PC-3 (cell line): ENCODE data around the gene TTBK2. TPM values are rescaled to one million over a fixed set of nuclear protein-coding genes. Genes with fewer than 3 reads are reported as not detected.

Experiments
- ATAC-seq: fragments of 200-7000 bp; cut with Tn5 transposase; 2 replicates; pipeline ENCODE4 v1.9.1; 2020; ENCODE audit warnings: mild to moderate bottlenecking, moderate library complexity
- BruUV-seq: library from RNA; stranded (reverse); fragments of 400-500 nt; replicated peaks from 2 replicates; lab custom pipeline; 2021; lab: Mats Ljungman, UMichigan
- CTCF ChIA-PET: fragments of 300-600 bp; sonication (Branson Sonifier 250); formaldehyde crosslinking; loops from one replicate; lab custom pipeline; 2022; ENCODE audit warnings: antibody characterized with exemption; lab: Charles Lee
- POLR2A ChIA-PET: fragments of 300-600 bp; sonication (Branson Sonifier 250); formaldehyde crosslinking; loops from one replicate; lab custom pipeline; 2022; ENCODE audit warnings: antibody characterized with exemption; ENCODE audit not compliant: unreplicated experiment; lab: Charles Lee
- DNase-seq: peaks from one replicate; pipeline ENCODE4 v3.0.0-alpha.2; 2015
- H2AFZ ChIP-seq: fragments of 300-600 bp; sonication (generic); 2 replicates; pipeline ENCODE4 v1.6.0; 2016; ENCODE audit warnings: antibody characterized with exemption, low read length
- H3F3A ChIP-seq: fragments of 300-600 bp; sonication (generic); one replicate; pipeline ENCODE4 v1.6.0; 2017; ENCODE audit warnings: antibody characterized with exemption, low read length, control low read depth, mild to moderate bottlenecking; ENCODE audit not compliant: unreplicated experiment
- H3K27ac ChIP-seq: fragments of 300-600 bp; sonication (generic); 2 replicates; pipeline ENCODE4 v1.5.1; 2016; ENCODE audit warnings: mild to moderate bottlenecking, low read length
- H3K27me3 ChIP-seq: fragments of 300-600 bp; sonication (generic); 2 replicates; pipeline ENCODE4 v1.6.1; 2016; ENCODE audit warnings: low read length, mixed read lengths
- H3K36me3 ChIP-seq: fragments of 300-600 bp; sonication (generic); 2 replicates; pipeline ENCODE4 v1.6.1; 2016; ENCODE audit warnings: low read depth, mixed run types, low read length, mixed read lengths
- H3K4me1 ChIP-seq: fragments of 300-600 bp; sonication (generic); 2 replicates; pipeline ENCODE4 v1.5.1; 2016; ENCODE audit warnings: low read length; ENCODE audit not compliant: insufficient read depth
- H3K4me2 ChIP-seq: fragments of 300-600 bp; sonication (generic); 2 replicates; pipeline ENCODE4 v1.6.0; 2016; ENCODE audit warnings: low read length
- H3K4me3 ChIP-seq: fragments of 300-600 bp; sonication (generic); 2 replicates; pipeline ENCODE4 v1.5.1; 2016; ENCODE audit warnings: mild to moderate bottlenecking, low read length, mixed read lengths
- H3K79me2 ChIP-seq: fragments of 300-600 bp; sonication (generic); 2 replicates; pipeline ENCODE4 v1.6.1; 2017; ENCODE audit warnings: low read length, mixed read lengths
- H3K9ac ChIP-seq: fragments of 300-600 bp; sonication (generic); 2 replicates; pipeline ENCODE4 v1.6.0; 2016; ENCODE audit warnings: mild to moderate bottlenecking, low read length
- H3K9me2 ChIP-seq: fragments of 300-600 bp; sonication (generic); replicated peaks from 2 replicates; pipeline ENCODE4 v1.6.1; 2016; ENCODE audit warnings: mixed run types, low read length, mixed read lengths
- H3K9me3 ChIP-seq: fragments of 300-600 bp; sonication (generic); 2 replicates; pipeline ENCODE4 v1.6.1; 2016; ENCODE audit warnings: low read length, mixed read lengths
- H4K20me1 ChIP-seq: fragments of 300-600 bp; sonication (generic); 2 replicates; pipeline ENCODE4 v1.6.1; 2016; ENCODE audit warnings: low read length, mixed read lengths
- EZH2 ChIP-seq: fragments of 300-600 bp; sonication (generic); IDR thresholded peaks from one replicate; pipeline ENCODE4 v1.6.1; 2017; ENCODE audit warnings: antibody characterized with exemption, mild to moderate bottlenecking, low read length; ENCODE audit not compliant: unreplicated experiment
- EZH2phosphoT487 ChIP-seq: fragments of 300-600 bp; sonication (generic); IDR thresholded peaks from 2 replicates; pipeline ENCODE4 v1.6.1; 2018; ENCODE audit warnings: mild to moderate bottlenecking, antibody characterized with exemption, low read length, borderline replicate concordance
- intact Hi-C: fragments of 100-400 bp; cut with micrococcal nuclease; formaldehyde crosslinking; loops from 2 replicates; pipeline ENCODE4 v1.9.0; 2023
- total RNA-seq: library from RNA; depleted of rRNA; stranded (reverse); fragments of >200 nt; gene quantifications from 2 replicates; pipeline ENCODE4 v1.2.3, GENCODE V29; 2014
- TF ChIP-seq, protein P1 (sequence below): fragments of 300-600 bp; sonication (generic); conservative IDR thresholded peaks from 2 replicates; pipeline ENCODE4 v1.5.1; 2017; ENCODE audit warnings: antibody characterized with exemption, low read depth, mild to moderate bottlenecking, low read length

The TTBK2 gene
- total RNA-seq, 1 experiment from 2014 or later, result 3.5 TPM

- no peaks in the 10 kb centered on the region for H3K4me1 ChIP-seq
- H3K4me3 ChIP-seq, result no peak overlapping the region
- CTCF ChIA-PET, result no interaction called here
- DNase-seq (no peak), ATAC-seq (no peak)
- no peaks in the 10 kb centered on the region for H3K36me3 ChIP-seq
- no peaks in the 10 kb centered on the region for H3K9me2 ChIP-seq
- no peak overlapping the region for H3K9ac ChIP-seq
- TF ChIP-seq, protein P1, sequence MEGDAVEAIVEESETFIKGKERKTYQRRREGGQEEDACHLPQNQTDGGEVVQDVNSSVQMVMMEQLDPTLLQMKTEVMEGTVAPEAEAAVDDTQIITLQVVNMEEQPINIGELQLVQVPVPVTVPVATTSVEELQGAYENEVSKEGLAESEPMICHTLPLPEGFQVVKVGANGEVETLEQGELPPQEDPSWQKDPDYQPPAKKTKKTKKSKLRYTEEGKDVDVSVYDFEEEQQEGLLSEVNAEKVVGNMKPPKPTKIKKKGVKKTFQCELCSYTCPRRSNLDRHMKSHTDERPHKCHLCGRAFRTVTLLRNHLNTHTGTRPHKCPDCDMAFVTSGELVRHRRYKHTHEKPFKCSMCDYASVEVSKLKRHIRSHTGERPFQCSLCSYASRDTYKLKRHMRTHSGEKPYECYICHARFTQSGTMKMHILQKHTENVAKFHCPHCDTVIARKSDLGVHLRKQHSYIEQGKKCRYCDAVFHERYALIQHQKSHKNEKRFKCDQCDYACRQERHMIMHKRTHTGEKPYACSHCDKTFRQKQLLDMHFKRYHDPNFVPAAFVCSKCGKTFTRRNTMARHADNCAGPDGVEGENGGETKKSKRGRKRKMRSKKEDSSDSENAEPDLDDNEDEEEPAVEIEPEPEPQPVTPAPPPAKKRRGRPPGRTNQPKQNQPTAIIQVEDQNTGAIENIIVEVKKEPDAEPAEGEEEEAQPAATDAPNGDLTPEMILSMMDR, result no peak
- no peak for TF ChIP-seq EZH2
- no peak for TF ChIP-seq EZH2phosphoT487
- H3K4me2 ChIP-seq, result no peak overlapping the region
- no peaks in the 10 kb centered on the region for H3K79me2 ChIP-seq
- H3K27ac ChIP-seq, result no peak overlapping the region
- no peaks in the 10 kb centered on the region for H4K20me1 ChIP-seq
- H3K27me3 ChIP-seq, result no peaks in the 10 kb centered on the region
- no TSS peak for BruUV-seq
- intact Hi-C loops, result no loop called here
- no peak overlapping the region for H2AFZ ChIP-seq
- no peaks in the 10 kb centered on the region for H3K9me3 ChIP-seq
- POLR2A ChIA-PET, result no interaction called here
- no peaks in the 10 kb centered on the region for H3F3A ChIP-seq
Observed at GRCh38 chr15:42868683-42869082, 51.9 kb downstream of the TTBK2 start.

DNA sequence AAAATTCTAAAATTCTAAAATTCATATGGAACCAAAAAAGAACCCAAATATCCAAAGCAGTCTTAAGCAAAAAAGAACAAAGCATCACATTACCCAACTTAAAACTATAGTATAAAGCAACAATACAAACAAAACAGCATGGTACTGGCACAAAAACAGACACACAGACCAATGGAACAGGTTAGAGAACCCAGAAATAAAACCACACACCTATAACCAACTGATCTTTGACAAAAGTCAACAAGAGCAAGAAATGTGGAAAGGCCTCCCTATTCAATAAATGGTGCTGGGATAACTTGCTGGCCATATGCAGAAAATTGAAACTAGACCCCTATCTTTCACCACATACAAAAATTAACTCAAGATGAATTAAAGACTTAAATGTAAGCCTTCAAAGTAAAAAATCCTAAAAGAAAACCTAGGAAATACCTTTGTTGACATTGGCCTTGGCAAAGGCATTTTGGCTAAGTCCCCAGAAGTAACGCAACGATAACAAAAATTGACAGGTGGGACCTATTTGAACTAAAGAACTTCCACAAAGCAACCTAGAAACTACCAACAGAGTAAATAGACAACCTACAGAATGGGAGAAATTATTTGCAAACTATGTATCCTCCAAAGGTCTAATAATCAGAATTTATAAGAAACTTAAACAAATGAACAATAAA lies 56.9 kb downstream of the TTBK2 start:
- DNase-seq (peak; percentile 45), ATAC-seq (peak; percentile 38; the same call in 1 of the 2 replicates)
- no peaks in the 10 kb centered on the region for H3K9me2 ChIP-seq
- ChIA-PET CTCF (no interaction called here), POLR2A (no interaction called here)
- H3F3A ChIP-seq, result no peaks in the 10 kb centered on the region
- no peaks in the 10 kb centered on the region for H3K79me2 ChIP-seq
- TF ChIP-seq EZH2 (no peak), EZH2phosphoT487 (no peak)
- TF ChIP-seq, protein P1, result no peak
- no peaks in the 10 kb centered on the region for H4K20me1 ChIP-seq
- no peaks in the 10 kb centered on the region for H3K36me3 ChIP-seq
- no peak overlapping the region for H3K27ac ChIP-seq
- no peak overlapping the region for H2AFZ ChIP-seq
- H3K4me3 ChIP-seq, result no peak overlapping the region
- H3K4me1 ChIP-seq, result peaks cover 16% of the 10 kb centered on the region
- no peak overlapping the region for H3K4me2 ChIP-seq
- no TSS peak for BruUV-seq
- H3K27me3 ChIP-seq, result no peaks in the 10 kb centered on the region
- intact Hi-C loops, result loop anchor here (5.0 kb wide), 1 partner anchor 54 kb away; no protein-coding TSS in a partner anchor
- H3K9ac ChIP-seq, result no peak overlapping the region
- no peaks in the 10 kb centered on the region for H3K9me3 ChIP-seq

GRCh38 chr15:42858999-42859789 lies 61.4 kb downstream of the TTBK2 start:
- TF ChIP-seq EZH2, result no peak
- TF ChIP-seq, protein P1, result no peak
- no peak for TF ChIP-seq EZH2phosphoT487
- Histone ChIP-seq H3K9ac (no peak overlapping the region), H3K27me3 (no peaks in the 10 kb centered on the region), H4K20me1 (no peaks in the 10 kb centered on the region), H3K27ac (no peak overlapping the region), H2AFZ (no peak overlapping the region), H3K9me3 (no peaks in the 10 kb centered on the region), H3K79me2 (no peaks in the 10 kb centered on the region), H3K4me3 (no peak overlapping the region), H3K36me3 (no peaks in the 10 kb centered on the region), H3K4me1 (peaks cover 36% of the 10 kb centered on the region), H3K4me2 (peak overlapping the region; percentile 34), H3K9me2 (no peaks in the 10 kb centered on the region), H3F3A (no peaks in the 10 kb centered on the region)
- no peak for ATAC-seq
- ChIA-PET CTCF (no interaction called here), POLR2A (no interaction called here)
- no TSS peak for BruUV-seq
- no peak for DNase-seq
- intact Hi-C loops, result no loop called here
